Hepatocyte (in vitro differentiated cells): ENCODE results near the gene HASPIN. TPM values are rescaled to one million over a fixed set of nuclear protein-coding genes. Genes with fewer than 3 reads are reported as not detected.

ENCODE experiments used
- DNase-seq: peaks from one replicate; pipeline ENCODE4 v3.0.0-alpha.2; 2016; ENCODE audit warnings: low spot score
- H2AFZ ChIP-seq: fragments of 200-600 bp; sonication (generic); 2 replicates; pipeline ENCODE4 v1.6.0; 2016; ENCODE audit warnings: antibody characterized with exemption, mild to moderate bottlenecking
- H3K27ac ChIP-seq: fragments of 200-600 bp; sonication (generic); 2 replicates; pipeline ENCODE4 v1.5.1; 2016; ENCODE audit warnings: mild to moderate bottlenecking
- H3K27me3 ChIP-seq: fragments of 200-600 bp; sonication (generic); 2 replicates; pipeline ENCODE4 v1.6.1; 2016
- H3K36me3 ChIP-seq: fragments of 200-600 bp; sonication (generic); replicated peaks from 2 replicates; pipeline ENCODE4 v1.5.1; 2016; ENCODE audit warnings: low read depth; ENCODE audit not compliant: insufficient read depth
- H3K4me1 ChIP-seq: fragments of 200-600 bp; sonication (generic); 2 replicates; pipeline ENCODE4 v1.5.1; 2016; ENCODE audit warnings: mild to moderate bottlenecking, moderate library complexity; ENCODE audit not compliant: insufficient read depth
- H3K4me2 ChIP-seq: fragments of 200-600 bp; sonication (generic); 2 replicates; pipeline ENCODE4 v1.6.0; 2016
- H3K4me3 ChIP-seq: fragments of 200-600 bp; sonication (generic); 2 replicates; pipeline ENCODE4 v1.5.1; 2016; ENCODE audit warnings: mild to moderate bottlenecking
- H3K79me2 ChIP-seq: fragments of 200-600 bp; sonication (generic); 2 replicates; pipeline ENCODE4 v1.6.0; 2017; ENCODE audit warnings: mild to moderate bottlenecking
- H3K9me2 ChIP-seq: fragments of 200-600 bp; sonication (generic); replicated peaks from 2 replicates; pipeline ENCODE4 v1.6.0; 2017; ENCODE audit warnings: mild to moderate bottlenecking; ENCODE audit not compliant: insufficient read depth
- H3K9me3 ChIP-seq: fragments of 200-600 bp; sonication (generic); 2 replicates; pipeline ENCODE4 v1.5.1; 2016; ENCODE audit warnings: low read depth, mild to moderate bottlenecking
- H4K20me1 ChIP-seq: fragments of 200-600 bp; sonication (generic); 2 replicates; pipeline ENCODE4 v1.6.0; 2016; ENCODE audit warnings: mild to moderate bottlenecking; ENCODE audit not compliant: insufficient read depth, poor library complexity, severe bottlenecking
- CTCF ChIP-seq: fragments of 200-600 bp; sonication (generic); IDR thresholded peaks from 2 replicates; pipeline ENCODE4 v1.5.1; 2016; ENCODE audit warnings: antibody characterized with exemption, mild to moderate bottlenecking; ENCODE audit not compliant: poor library complexity
- EZH2 ChIP-seq: fragments of 200-600 bp; sonication (generic); IDR thresholded peaks from 2 replicates; pipeline ENCODE4 v1.6.1; 2016; ENCODE audit warnings: antibody characterized with exemption, mild to moderate bottlenecking, borderline replicate concordance
- EZH2phosphoT487 ChIP-seq: fragments of 200-600 bp; sonication (generic); IDR thresholded peaks from one replicate; pipeline ENCODE4 v1.6.1; 2018; ENCODE audit warnings: antibody characterized with exemption, mild to moderate bottlenecking, low read depth, moderate library complexity; ENCODE audit not compliant: unreplicated experiment, severe bottlenecking
- WGBS: methylation state at CpG from one replicate; pipeline ENCODE4 v1.1.6; 2016; ENCODE audit warnings: low lambda C conversion rate; ENCODE audit errors: missing lambda C conversion rate; 5-methylcytosine and 5-hydroxymethylcytosine counted together
- polyA plus RNA-seq: library from polyadenylated mRNA; unstranded; fragments of >200 nt; fragmentation: Nextera tagmentation; extraction: Ambion mirVana; gene quantifications from 2 replicates; pipeline ENCODE4 v1.2.1, GENCODE V29; 2016
- total RNA-seq: library from RNA; depleted of rRNA; stranded (reverse); fragments of >200 nt; gene quantifications from 2 replicates; pipeline ENCODE4 v1.2.3, GENCODE V29; 2014

HASPIN gene
- total and polyA plus RNA-seq, 2 experiments from 2014 or later = 1.1 to 1.5 TPM

GRCh38 chr17:3762922-3763776 lies 39.4 kb downstream of the HASPIN start:
- no peaks in the 10 kb centered on the region for H3K79me2 ChIP-seq
- H3K27me3 ChIP-seq = no peaks in the 10 kb centered on the region
- H3K27ac ChIP-seq = no peak overlapping the region
- no peak overlapping the region for H2AFZ ChIP-seq
- TF ChIP-seq EZH2phosphoT487 (no peak), CTCF (no peak), EZH2 (no peak)
- WGBS = 94% methylated on average over 14 of the region's 14 CpGs
- no peaks in the 10 kb centered on the region for H4K20me1 ChIP-seq
- no peak for DNase-seq
- no peaks in the 10 kb centered on the region for H3K4me1 ChIP-seq
- H3K9me3 ChIP-seq = no peaks in the 10 kb centered on the region
- no peaks in the 10 kb centered on the region for H3K9me2 ChIP-seq
- H3K36me3 ChIP-seq = no peaks in the 10 kb centered on the region
- no peak overlapping the region for H3K4me2 ChIP-seq
- no peak overlapping the region for H3K4me3 ChIP-seq

- H3K27ac ChIP-seq = no peak overlapping the region
- H3K36me3 ChIP-seq = no peaks in the 10 kb centered on the region
- H3K27me3 ChIP-seq = no peaks in the 10 kb centered on the region
- no peaks in the 10 kb centered on the region for H4K20me1 ChIP-seq
- no peaks in the 10 kb centered on the region for H3K9me3 ChIP-seq
- no peak for DNase-seq
- H3K4me2 ChIP-seq = no peak overlapping the region
- WGBS = 75% methylated on average over 3 of the region's 3 CpGs
- no peaks in the 10 kb centered on the region for H3K79me2 ChIP-seq
- no peaks in the 10 kb centered on the region for H3K9me2 ChIP-seq
- no peaks in the 10 kb centered on the region for H3K4me1 ChIP-seq
- H3K4me3 ChIP-seq = no peak overlapping the region
- TF ChIP-seq EZH2 (no peak), CTCF (no peak), EZH2phosphoT487 (no peak)
- H2AFZ ChIP-seq = no peak overlapping the region
These were observed 40.1 kb downstream of the HASPIN start for GRCh38 chr17:3763777-3764170.

GRCh38 chr17:3765981-3766380 lies 42.3 kb downstream of the HASPIN start:
- Histone ChIP-seq H3K4me3 (no peak overlapping the region), H3K27ac (no peak overlapping the region)
- 92% methylated on average over 9 of the region's 9 CpGs for WGBS

More at GRCh38 chr17:3765981-3766380, 42.3 kb downstream of the HASPIN start:
- H2AFZ ChIP-seq = no peak overlapping the region
- H3K4me2 ChIP-seq = no peak overlapping the region
- H3K79me2 ChIP-seq = no peaks in the 10 kb centered on the region
- no peaks in the 10 kb centered on the region for H3K9me3 ChIP-seq
- no peak for DNase-seq
- TF ChIP-seq EZH2phosphoT487 (no peak), EZH2 (no peak), CTCF (no peak)
- H3K27me3 ChIP-seq = no peaks in the 10 kb centered on the region
- H3K4me1 ChIP-seq = no peaks in the 10 kb centered on the region
- no peaks in the 10 kb centered on the region for H3K9me2 ChIP-seq
- H4K20me1 ChIP-seq = no peaks in the 10 kb centered on the region
- H3K36me3 ChIP-seq = no peaks in the 10 kb centered on the region
